GM23338 (cell line): ENCODE data around the gene KIF2C. TPM values are rescaled to one million over a fixed set of nuclear protein-coding genes. Genes with fewer than 3 reads are reported as not detected.

Experiments used
- ATAC-seq: fragments of 200-7000 bp; cut with Tn5 transposase; 3 replicates; pipeline ENCODE4 v1.9.1; 2020
- DNase-seq: peaks from one replicate; pipeline ENCODE4 v3.0.0-alpha.2; 2015; ENCODE audit warnings: low spot score
- H2AFZ ChIP-seq: fragments of 200-600 bp; sonication (generic); 2 replicates; pipeline ENCODE4 v1.8.0; 2016; ENCODE audit warnings: antibody characterized with exemption, mild to moderate bottlenecking, moderate library complexity
- H3F3A ChIP-seq: fragments of 200-600 bp; sonication (generic); replicated peaks from 2 replicates; pipeline ENCODE4 v1.8.0; 2017; ENCODE audit warnings: antibody characterized with exemption, mixed run types, low read depth
- H3K27ac ChIP-seq: fragments of 200-600 bp; sonication (generic); 2 replicates; pipeline ENCODE4 v1.6.1; 2016; ENCODE audit warnings: low read depth
- H3K27me3 ChIP-seq: fragments of 200-600 bp; sonication (generic); 2 replicates; pipeline ENCODE4 v1.8.0; 2016; ENCODE audit warnings: mild to moderate bottlenecking, mixed run types, moderate library complexity; ENCODE audit not compliant: insufficient read depth
- H3K36me3 ChIP-seq: fragments of 200-600 bp; sonication (generic); 2 replicates; pipeline ENCODE4 v1.8.0; 2016; ENCODE audit warnings: mild to moderate bottlenecking; ENCODE audit not compliant: insufficient read depth
- H3K4me1 ChIP-seq: fragments of 200-600 bp; sonication (generic); 2 replicates; pipeline ENCODE4 v1.8.0; 2016; ENCODE audit warnings: mild to moderate bottlenecking, moderate library complexity; ENCODE audit not compliant: insufficient read depth
- H3K4me2 ChIP-seq: fragments of 200-600 bp; sonication (generic); 2 replicates; pipeline ENCODE4 v1.7.1; 2017; ENCODE audit warnings: mixed run types
- H3K4me3 ChIP-seq: fragments of 200-600 bp; sonication (generic); 2 replicates; pipeline ENCODE4 v1.6.1; 2016; ENCODE audit warnings: mixed run types
- H3K79me2 ChIP-seq: fragments of 200-600 bp; sonication (generic); replicated peaks from 2 replicates; pipeline ENCODE4 v1.8.0; 2017; ENCODE audit warnings: mild to moderate bottlenecking; ENCODE audit not compliant: insufficient read depth
- H3K9me2 ChIP-seq: fragments of 200-600 bp; sonication (generic); 2 replicates; pipeline ENCODE4 v1.8.0; 2017; ENCODE audit not compliant: insufficient read depth
- H4K20me1 ChIP-seq: fragments of 200-600 bp; sonication (generic); replicated peaks from 2 replicates; pipeline ENCODE4 v1.8.0; 2017; ENCODE audit warnings: mild to moderate bottlenecking; ENCODE audit not compliant: insufficient read depth
- H3K27ac Mint-ChIP-seq: 2 replicates; pipeline ENCODE4 v1.8.0; 2020; ENCODE audit warnings: inconsistent platforms, mild to moderate bottlenecking, moderate library complexity, mixed read lengths
- H3K27me3 Mint-ChIP-seq: 3 replicates; pipeline ENCODE4 v1.8.0; 2022; ENCODE audit warnings: low read depth, mild to moderate bottlenecking, moderate library complexity, mixed read lengths, inconsistent platforms; ENCODE audit not compliant: insufficient read depth, poor library complexity
- H3K36me3 Mint-ChIP-seq: 3 replicates; pipeline ENCODE4 v1.8.0; 2021; ENCODE audit warnings: low read depth, mild to moderate bottlenecking, inconsistent platforms, moderate library complexity, mixed read lengths
- H3K4me1 Mint-ChIP-seq: 3 replicates; pipeline ENCODE4 v1.8.0; 2020; ENCODE audit warnings: mild to moderate bottlenecking, inconsistent platforms, mixed read lengths
- H3K4me3 Mint-ChIP-seq: 3 replicates; pipeline ENCODE4 v1.8.0; 2021; ENCODE audit warnings: moderate library complexity, mild to moderate bottlenecking, inconsistent platforms, mixed read lengths
- H3K9me3 Mint-ChIP-seq: 3 replicates; pipeline ENCODE4 v1.8.0; 2020; ENCODE audit warnings: moderate library complexity, mild to moderate bottlenecking, inconsistent platforms, mixed read lengths
- CREB1 ChIP-seq: fragments of 250-450 bp; sonication (Bioruptor Pico); IDR thresholded peaks from 2 replicates; pipeline ENCODE4 v1.5.0; 2020; ENCODE audit warnings: low read depth, mild to moderate bottlenecking, moderate library complexity
- EZH2 ChIP-seq: fragments of 200-600 bp; sonication (generic); IDR thresholded peaks from one replicate; pipeline ENCODE4 v1.8.0; 2017; ENCODE audit warnings: antibody characterized with exemption, mild to moderate bottlenecking, low read depth; ENCODE audit not compliant: unreplicated experiment
- ZNF331 ChIP-seq: fragments of 250-450 bp; sonication (Bioruptor Pico); IDR thresholded peaks from 2 replicates; pipeline ENCODE4 v1.5.0; 2020; ENCODE audit warnings: low read depth, mild to moderate bottlenecking, moderate library complexity
- ZNF462 ChIP-seq: fragments of 250-450 bp; sonication (Bioruptor Pico); IDR thresholded peaks from 2 replicates; pipeline ENCODE4 v1.5.0; 2020; ENCODE audit warnings: mild to moderate bottlenecking, moderate library complexity
- polyA plus RNA-seq: library from polyadenylated mRNA; unstranded; fragments of >200 nt; fragmentation: Nextera tagmentation; extraction: Ambion mirVana; gene quantifications from 2 replicates; pipeline ENCODE4 v1.2.1, GENCODE V29; 2016
- total RNA-seq: library from RNA; depleted of rRNA; stranded (reverse); fragments of >200 nt; shearing (Covaris generic); gene quantifications from 2 replicates; pipeline ENCODE4 v1.2.3, GENCODE V29; 2014
- TF ChIP-seq, protein P1 (sequence below): IDR thresholded peaks from one replicate; pipeline ENCODE4 v1.6.1; 2018; ENCODE audit warnings: antibody characterized with exemption; ENCODE audit not compliant: unreplicated experiment

KIF2C gene
- total and polyA plus RNA-seq, 2 experiments from 2014 or later: 38.0 to 62.9 TPM

DNA sequence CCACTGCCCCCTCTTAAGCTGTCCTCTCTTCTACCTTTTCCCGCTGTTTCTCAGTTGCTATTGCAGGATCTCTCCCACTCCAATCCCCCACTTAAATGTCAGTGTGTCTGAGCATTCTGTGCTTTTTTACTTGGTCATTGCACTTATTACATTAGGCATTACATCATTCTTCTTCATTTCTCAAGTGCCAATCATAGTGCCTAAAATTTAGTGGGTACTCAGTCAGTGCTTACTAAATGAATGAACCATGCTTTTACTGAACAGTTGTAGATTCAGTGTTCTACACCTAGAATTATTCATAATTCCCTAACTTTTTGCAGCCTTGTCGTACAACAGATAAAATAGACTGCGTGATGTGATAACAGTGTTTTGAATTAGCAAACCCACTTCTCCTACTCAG, 45.7 kb upstream of the KIF2C start (continued):
- no peak for TF ChIP-seq ZNF462 (CRISPR knock-in tag)
- TF ChIP-seq, protein P1, sequence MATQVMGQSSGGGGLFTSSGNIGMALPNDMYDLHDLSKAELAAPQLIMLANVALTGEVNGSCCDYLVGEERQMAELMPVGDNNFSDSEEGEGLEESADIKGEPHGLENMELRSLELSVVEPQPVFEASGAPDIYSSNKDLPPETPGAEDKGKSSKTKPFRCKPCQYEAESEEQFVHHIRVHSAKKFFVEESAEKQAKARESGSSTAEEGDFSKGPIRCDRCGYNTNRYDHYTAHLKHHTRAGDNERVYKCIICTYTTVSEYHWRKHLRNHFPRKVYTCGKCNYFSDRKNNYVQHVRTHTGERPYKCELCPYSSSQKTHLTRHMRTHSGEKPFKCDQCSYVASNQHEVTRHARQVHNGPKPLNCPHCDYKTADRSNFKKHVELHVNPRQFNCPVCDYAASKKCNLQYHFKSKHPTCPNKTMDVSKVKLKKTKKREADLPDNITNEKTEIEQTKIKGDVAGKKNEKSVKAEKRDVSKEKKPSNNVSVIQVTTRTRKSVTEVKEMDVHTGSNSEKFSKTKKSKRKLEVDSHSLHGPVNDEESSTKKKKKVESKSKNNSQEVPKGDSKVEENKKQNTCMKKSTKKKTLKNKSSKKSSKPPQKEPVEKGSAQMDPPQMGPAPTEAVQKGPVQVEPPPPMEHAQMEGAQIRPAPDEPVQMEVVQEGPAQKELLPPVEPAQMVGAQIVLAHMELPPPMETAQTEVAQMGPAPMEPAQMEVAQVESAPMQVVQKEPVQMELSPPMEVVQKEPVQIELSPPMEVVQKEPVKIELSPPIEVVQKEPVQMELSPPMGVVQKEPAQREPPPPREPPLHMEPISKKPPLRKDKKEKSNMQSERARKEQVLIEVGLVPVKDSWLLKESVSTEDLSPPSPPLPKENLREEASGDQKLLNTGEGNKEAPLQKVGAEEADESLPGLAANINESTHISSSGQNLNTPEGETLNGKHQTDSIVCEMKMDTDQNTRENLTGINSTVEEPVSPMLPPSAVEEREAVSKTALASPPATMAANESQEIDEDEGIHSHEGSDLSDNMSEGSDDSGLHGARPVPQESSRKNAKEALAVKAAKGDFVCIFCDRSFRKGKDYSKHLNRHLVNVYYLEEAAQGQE: no peak
- TF ChIP-seq CREB1 (CRISPR knock-in tag): no peak
- TF ChIP-seq ZNF331: no peak

- H3K9me3 Mint-ChIP-seq: no peaks in the 10 kb centered on the region
- Histone ChIP-seq H3K36me3 (no peaks in the 10 kb centered on the region), H3K79me2 (no peaks in the 10 kb centered on the region), H3F3A (no peaks in the 10 kb centered on the region), H3K9me2 (no peaks in the 10 kb centered on the region), H4K20me1 (no peaks in the 10 kb centered on the region), H3K4me3 (no peak overlapping the region), H3K4me2 (no peak overlapping the region), H3K27ac (no peak overlapping the region), H3K27me3 (no peaks in the 10 kb centered on the region), H2AFZ (no peak overlapping the region), H3K4me1 (no peaks in the 10 kb centered on the region)
- H3K4me3 Mint-ChIP-seq: no peak overlapping the region
- ATAC-seq (0 out of 3 replicates have a peak, but pooled peaks have one; percentile 25), DNase-seq (no peak)
- H3K36me3 Mint-ChIP-seq: no peaks in the 10 kb centered on the region
- no peak overlapping the region for H3K27ac Mint-ChIP-seq
- peaks cover 4% of the 10 kb centered on the region for H3K27me3 Mint-ChIP-seq
- H3K4me1 Mint-ChIP-seq: no peaks in the 10 kb centered on the region; the same call in 2 of the 3 replicates
- TF ChIP-seq ZNF462 (CRISPR knock-in tag) (no peak), EZH2 (no peak)
Measured at GRCh38 chr1:44694863-44695478, 44.7 kb upstream of the KIF2C start.
